ENCODE data around the gene NDUFB11.
"Not testable (repeated sequence)": the region's sequence is repeated elsewhere in the genome, so short reads cannot be mapped to it uniquely, and the experiment has no call there.

GRCh38 chrX:47116551-47117110, 27.9 kb downstream of the NDUFB11 start:
- TF ChIP-seq, protein P1, sequence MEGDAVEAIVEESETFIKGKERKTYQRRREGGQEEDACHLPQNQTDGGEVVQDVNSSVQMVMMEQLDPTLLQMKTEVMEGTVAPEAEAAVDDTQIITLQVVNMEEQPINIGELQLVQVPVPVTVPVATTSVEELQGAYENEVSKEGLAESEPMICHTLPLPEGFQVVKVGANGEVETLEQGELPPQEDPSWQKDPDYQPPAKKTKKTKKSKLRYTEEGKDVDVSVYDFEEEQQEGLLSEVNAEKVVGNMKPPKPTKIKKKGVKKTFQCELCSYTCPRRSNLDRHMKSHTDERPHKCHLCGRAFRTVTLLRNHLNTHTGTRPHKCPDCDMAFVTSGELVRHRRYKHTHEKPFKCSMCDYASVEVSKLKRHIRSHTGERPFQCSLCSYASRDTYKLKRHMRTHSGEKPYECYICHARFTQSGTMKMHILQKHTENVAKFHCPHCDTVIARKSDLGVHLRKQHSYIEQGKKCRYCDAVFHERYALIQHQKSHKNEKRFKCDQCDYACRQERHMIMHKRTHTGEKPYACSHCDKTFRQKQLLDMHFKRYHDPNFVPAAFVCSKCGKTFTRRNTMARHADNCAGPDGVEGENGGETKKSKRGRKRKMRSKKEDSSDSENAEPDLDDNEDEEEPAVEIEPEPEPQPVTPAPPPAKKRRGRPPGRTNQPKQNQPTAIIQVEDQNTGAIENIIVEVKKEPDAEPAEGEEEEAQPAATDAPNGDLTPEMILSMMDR (IDR thresholded peaks at IDR 0.05; ENCODE audit: insufficient read depth, low read length) = not testable (repeated sequence)
- TF ChIP-seq POLR2AphosphoS5 (IDR thresholded peaks at IDR 0.05; ENCODE audit: low read depth); SPI1 (IDR thresholded peaks at IDR 0.05; ENCODE audit: borderline replicate concordance, low read depth): not testable (repeated sequence)

Data from HL-60 (cell line).